Caco-2 (cell line): Measurements from ENCODE around the gene TRIM72. TPM values are rescaled to one million over a fixed set of nuclear protein-coding genes. Genes with fewer than 3 reads are reported as not detected.

Experiments
- BruUV-seq: library from RNA; stranded (reverse); fragments of 400-500 nt; replicated peaks from 2 replicates; lab custom pipeline; 2021; lab: Mats Ljungman, UMichigan
- CTCF ChIA-PET: fragments of 300-600 bp; sonication (Branson Sonifier 250); formaldehyde crosslinking; loops from one replicate; lab custom pipeline; 2022; ENCODE audit warnings: antibody characterized with exemption; lab: Charles Lee
- POLR2A ChIA-PET: fragments of 300-600 bp; sonication (Branson Sonifier 250); formaldehyde crosslinking; loops from one replicate; lab custom pipeline; 2022; ENCODE audit warnings: antibody characterized with exemption; lab: Charles Lee
- DNase-seq, 2 experiments: peaks; one replicate each; pipeline versions ENCODE4 v3.0.0 to v3.0.0-alpha.2; 2020 to 2022
- H3K27me3 ChIP-seq: replicated peaks from 2 replicates; pipeline ENCODE4 v1.6.0; 2011; ENCODE audit warnings: low read length; ENCODE audit not compliant: control insufficient read depth, insufficient read depth
- H3K36me3 ChIP-seq: 2 replicates; pipeline ENCODE4 v1.5.1; 2011; ENCODE audit warnings: low read length; ENCODE audit not compliant: control insufficient read depth, insufficient read depth
- H3K4me1 ChIP-seq: fragments of 250-450 bp; sonication (Bioruptor Pico); 2 replicates; pipeline ENCODE4 v1.5.1; 2020; ENCODE audit warnings: mild to moderate bottlenecking
- H3K4me3 ChIP-seq: 2 replicates; pipeline ENCODE4 v1.5.1; 2011; ENCODE audit warnings: low read depth, mild to moderate bottlenecking, control low read depth, low read length
- H3K9me3 ChIP-seq: fragments of 250-450 bp; sonication (Bioruptor Pico); 2 replicates; pipeline ENCODE4 v1.5.1; 2020; ENCODE audit warnings: mild to moderate bottlenecking, moderate library complexity
- H3K27ac Mint-ChIP-seq: one replicate; pipeline ENCODE4 v1.8.0; 2022; ENCODE audit warnings: mixed read lengths; ENCODE audit not compliant: unreplicated experiment
- H3K27me3 Mint-ChIP-seq: one replicate; pipeline ENCODE4 v1.8.0; 2022; ENCODE audit warnings: mixed read lengths; ENCODE audit not compliant: insufficient read depth, unreplicated experiment
- H3K36me3 Mint-ChIP-seq: one replicate; pipeline ENCODE4 v1.8.0; 2022; ENCODE audit warnings: mild to moderate bottlenecking, mixed read lengths; ENCODE audit not compliant: insufficient read depth, unreplicated experiment
- H3K4me1 Mint-ChIP-seq: one replicate; pipeline ENCODE4 v1.8.0; 2022; ENCODE audit warnings: low read depth, mixed read lengths; ENCODE audit not compliant: unreplicated experiment
- H3K4me3 Mint-ChIP-seq: one replicate; pipeline ENCODE4 v1.8.0; 2022; ENCODE audit warnings: mild to moderate bottlenecking, moderate library complexity, mixed read lengths; ENCODE audit not compliant: unreplicated experiment
- H3K9me3 Mint-ChIP-seq: one replicate; pipeline ENCODE4 v1.8.0; 2022; ENCODE audit warnings: mixed read lengths; ENCODE audit not compliant: unreplicated experiment
- CTCF ChIP-seq, 2 experiments: fragments of 200-600 bp in 1 of 2; IDR thresholded peaks; 1 replicate in 1 of 2; 2 replicates in 1 of 2; pipeline versions ENCODE4 v1.5.1 to v1.8.0; 2011 to 2022; ENCODE audit warnings: antibody characterized with exemption in 1 of 2, control low read depth in 1 of 2, inconsistent platforms in 1 of 2, low read depth in 1 of 2, low read length in 1 of 2, mild to moderate bottlenecking in 1 of 2, moderate library complexity in 1 of 2; ENCODE audit not compliant: insufficient read depth in 1 of 2, severe bottlenecking in 1 of 2, unreplicated experiment in 1 of 2
- intact Hi-C: fragments of 100-400 bp; cut with micrococcal nuclease; formaldehyde crosslinking; loops from one replicate; pipeline ENCODE4 v1.10.0; 2022; ENCODE audit not compliant: unreplicated experiment
- total RNA-seq: library from RNA; stranded (reverse); gene quantifications from 2 replicates; pipeline ENCODE4 v1.2.3, GENCODE V29; 2022

The TRIM72 gene
- total RNA-seq, 1 experiment from 2014 or later, result 0.07 TPM

GRCh38 chr16:31213342-31213741, 577 bp upstream of the TRIM72 start:
- Mint-ChIP-seq H3K9me3 (no peaks in the 10 kb centered on the region), H3K4me1 (peaks cover 11% of the 10 kb centered on the region), H3K27me3 (peaks cover 3% of the 10 kb centered on the region), H3K36me3 (no peaks in the 10 kb centered on the region), H3K4me3 (no peak overlapping the region), H3K27ac (no peak overlapping the region)
- CTCF ChIA-PET, result no interaction called here
- BruUV-seq, result no TSS peak
- H3K4me1 ChIP-seq, result no peaks in the 10 kb centered on the region
- H3K4me3 ChIP-seq, result no peak overlapping the region
- intact Hi-C loops, result no loop called here
- no peaks in the 10 kb centered on the region for H3K9me3 ChIP-seq
- TF ChIP-seq CTCF (IDR thresholded peaks at IDR 0.05; ENCODE audit: insufficient read depth in 1 of 2, low read depth in 1 of 2, low read length in 1 of 2, severe bottlenecking in 1 of 2, unreplicated experiment in 1 of 2), result no peak
- POLR2A ChIA-PET, result no interaction called here
- H3K27me3 ChIP-seq, result no peaks in the 10 kb centered on the region
- DNase-seq, result no peak
- no peaks in the 10 kb centered on the region; the same call in 1 of the 2 replicates for H3K36me3 ChIP-seq

GRCh38 chr16:31214708-31215286, 878 bp downstream of the TRIM72 start:
- H3K27me3 ChIP-seq, result no peaks in the 10 kb centered on the region
- no peaks in the 10 kb centered on the region for H3K4me1 ChIP-seq
- DNase-seq, result no peak
- Mint-ChIP-seq H3K4me1 (peaks cover 11% of the 10 kb centered on the region), H3K36me3 (no peaks in the 10 kb centered on the region), H3K27me3 (peaks cover 3% of the 10 kb centered on the region), H3K27ac (no peak overlapping the region), H3K4me3 (peak overlapping the region; percentile 70), H3K9me3 (no peaks in the 10 kb centered on the region)
- no peaks in the 10 kb centered on the region for H3K9me3 ChIP-seq
- POLR2A ChIA-PET, result no interaction called here
- no peaks in the 10 kb centered on the region; the same call in 1 of the 2 replicates for H3K36me3 ChIP-seq
- BruUV-seq, result no TSS peak
- H3K4me3 ChIP-seq, result peak overlapping the region; percentile 43; the same call in 1 of the 2 replicates
- intact Hi-C loops, result loop anchor here (5.0 kb wide), 1 partner anchor 118 kb away; no protein-coding TSS in a partner anchor
- CTCF ChIA-PET, result no interaction called here
- TF ChIP-seq CTCF (IDR thresholded peaks at IDR 0.05; ENCODE audit: insufficient read depth in 1 of 2, low read depth in 1 of 2, low read length in 1 of 2, severe bottlenecking in 1 of 2, unreplicated experiment in 1 of 2), result no peak

DNA sequence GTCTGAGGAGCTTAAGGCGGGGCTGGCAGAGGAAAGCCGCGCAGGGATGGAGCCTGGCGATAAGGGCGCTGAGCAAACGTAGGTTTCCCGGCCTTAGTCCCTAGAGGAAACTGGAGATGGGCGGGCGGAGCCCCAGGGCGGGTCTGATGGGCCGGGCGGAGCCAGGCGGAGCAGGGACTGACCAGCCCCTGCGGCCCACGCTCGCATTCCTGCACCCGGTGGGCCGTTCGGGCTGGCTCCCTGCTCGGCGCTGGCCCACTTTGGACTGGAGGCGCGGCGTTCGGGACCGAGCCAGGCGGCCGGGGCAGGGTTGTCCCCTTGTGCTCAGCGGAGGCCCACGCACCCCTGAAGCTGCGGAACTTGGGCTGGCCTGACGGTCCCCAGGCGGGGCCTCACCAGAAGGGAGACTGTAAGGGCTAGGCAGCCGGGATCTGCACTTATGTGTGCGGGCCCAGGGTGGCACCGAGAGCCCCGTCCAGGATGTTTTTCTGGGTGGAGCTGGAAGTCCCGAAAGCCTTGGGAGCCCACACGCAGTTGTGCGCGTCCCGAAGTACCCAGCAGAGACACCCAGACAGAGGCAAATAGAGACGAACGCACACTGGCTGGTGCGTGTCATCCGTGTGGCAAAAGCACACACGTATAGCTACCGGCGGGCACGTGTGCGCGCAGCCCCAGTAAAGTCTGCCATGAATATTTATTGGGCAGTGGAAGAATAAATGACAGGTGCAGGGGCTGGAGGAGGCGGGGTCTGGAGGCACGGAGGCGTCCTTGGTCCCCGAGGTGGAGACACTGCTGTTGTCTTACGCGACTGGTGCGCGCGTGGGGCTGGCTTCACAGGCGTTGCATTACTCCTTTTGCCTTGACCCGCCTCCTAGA, 1.6 kb downstream of the TRIM72 start:
- TF ChIP-seq CTCF (IDR thresholded peaks at IDR 0.05; ENCODE audit: insufficient read depth in 1 of 2, low read depth in 1 of 2, low read length in 1 of 2, severe bottlenecking in 1 of 2, unreplicated experiment in 1 of 2), result no peak
- ChIA-PET CTCF (no interaction called here), POLR2A (no interaction called here)
- intact Hi-C loops, result loop anchor here (5.0 kb wide), 1 partner anchor 117 kb away; no protein-coding TSS in a partner anchor
- BruUV-seq, result no TSS peak
- no peaks in the 10 kb centered on the region for H3K27me3 ChIP-seq
- H3K27me3 Mint-ChIP-seq, result peaks cover 3% of the 10 kb centered on the region
- no peaks in the 10 kb centered on the region for H3K9me3 Mint-ChIP-seq
- no peaks in the 10 kb centered on the region for H3K4me1 ChIP-seq
- H3K4me3 ChIP-seq, result peak overlapping the region; percentile 43
- peaks cover 11% of the 10 kb centered on the region for H3K4me1 Mint-ChIP-seq
- DNase-seq, result peak; percentile 76 to 77
- H3K4me3 Mint-ChIP-seq, result peak overlapping the region; percentile 70
- no peaks in the 10 kb centered on the region for H3K9me3 ChIP-seq
- no peaks in the 10 kb centered on the region; the same call in 1 of the 2 replicates for H3K36me3 ChIP-seq
- no peaks in the 10 kb centered on the region for H3K36me3 Mint-ChIP-seq
- H3K27ac Mint-ChIP-seq, result no peak overlapping the region
